Lower lobe of right lung (tissue), 2 donors: Measurements from ENCODE around the gene SFI1. TPM values are rescaled to one million over a fixed set of nuclear protein-coding genes. Genes with fewer than 3 reads are reported as not detected.
"Not testable (repeated sequence)": the region's sequence is repeated elsewhere in the genome, so short reads cannot be mapped to it uniquely, and the experiment has no call there.

Experiments
- ATAC-seq, 2 donors: fragments of 200-7000 bp; cut with Tn5 transposase; one replicate each; pipeline ENCODE4 v1.9.1; 2020 to 2022; ENCODE audit warnings: mild to moderate bottlenecking in 2 of 2, moderate library complexity in 2 of 2
- DNase-seq: peaks from one replicate; pipeline ENCODE4 v3.0.0-alpha.2; 2020
- H3K27ac ChIP-seq: fragments of 200-600 bp; one replicate; pipeline ENCODE4 v1.8.0; 2022
- H3K27me3 ChIP-seq: fragments of 200-600 bp; one replicate; pipeline ENCODE4 v1.8.0; 2022; ENCODE audit warnings: low read depth
- H3K36me3 ChIP-seq: fragments of 200-600 bp; one replicate; pipeline ENCODE4 v1.8.0; 2022; ENCODE audit warnings: mild to moderate bottlenecking
- H3K4me1 ChIP-seq: fragments of 200-600 bp; one replicate; pipeline ENCODE4 v1.8.0; 2022
- H3K4me3 ChIP-seq: fragments of 200-600 bp; one replicate; pipeline ENCODE4 v1.8.0; 2022; ENCODE audit warnings: mild to moderate bottlenecking
- H3K9me3 ChIP-seq: fragments of 200-600 bp; one replicate; pipeline ENCODE4 v1.8.0; 2022
- intact Hi-C: fragments of 100-400 bp; cut with DNase I; formaldehyde crosslinking; loops from one replicate; pipeline ENCODE4 v1.11.0; 2022
- total RNA-seq: library from RNA; stranded (reverse); fragmentation: NEBNext Ultra II Directional; extraction: Animal tissue kit (Norgen Biotek cat#: 25700); gene quantifications from one replicate; pipeline ENCODE4 v1.2.1, GENCODE V29; 2021
- TF ChIP-seq, protein P1 (sequence below): fragments of 200-600 bp; IDR thresholded peaks from one replicate; pipeline ENCODE4 v1.8.0; 2022; ENCODE audit warnings: antibody characterized with exemption, mild to moderate bottlenecking
- donor health status: DM: no; HTN: yes; CAD: no; lungs with severe emphysema.

The SFI1 gene
- total RNA-seq, 1 donor from 2014 or later = 37.5 TPM

- H3K4me3 ChIP-seq = no peak overlapping the region
- DNase-seq = no peak
- H3K36me3 ChIP-seq = peaks cover 51% of the 10 kb centered on the region
- TF ChIP-seq, protein P1, sequence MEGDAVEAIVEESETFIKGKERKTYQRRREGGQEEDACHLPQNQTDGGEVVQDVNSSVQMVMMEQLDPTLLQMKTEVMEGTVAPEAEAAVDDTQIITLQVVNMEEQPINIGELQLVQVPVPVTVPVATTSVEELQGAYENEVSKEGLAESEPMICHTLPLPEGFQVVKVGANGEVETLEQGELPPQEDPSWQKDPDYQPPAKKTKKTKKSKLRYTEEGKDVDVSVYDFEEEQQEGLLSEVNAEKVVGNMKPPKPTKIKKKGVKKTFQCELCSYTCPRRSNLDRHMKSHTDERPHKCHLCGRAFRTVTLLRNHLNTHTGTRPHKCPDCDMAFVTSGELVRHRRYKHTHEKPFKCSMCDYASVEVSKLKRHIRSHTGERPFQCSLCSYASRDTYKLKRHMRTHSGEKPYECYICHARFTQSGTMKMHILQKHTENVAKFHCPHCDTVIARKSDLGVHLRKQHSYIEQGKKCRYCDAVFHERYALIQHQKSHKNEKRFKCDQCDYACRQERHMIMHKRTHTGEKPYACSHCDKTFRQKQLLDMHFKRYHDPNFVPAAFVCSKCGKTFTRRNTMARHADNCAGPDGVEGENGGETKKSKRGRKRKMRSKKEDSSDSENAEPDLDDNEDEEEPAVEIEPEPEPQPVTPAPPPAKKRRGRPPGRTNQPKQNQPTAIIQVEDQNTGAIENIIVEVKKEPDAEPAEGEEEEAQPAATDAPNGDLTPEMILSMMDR = no peak
- H3K4me1 ChIP-seq = peaks cover 13% of the 10 kb centered on the region
- no peaks in the 10 kb centered on the region for H3K9me3 ChIP-seq
- peak overlapping the region; percentile 68 for H3K27ac ChIP-seq
- H3K27me3 ChIP-seq = no peaks in the 10 kb centered on the region
- intact Hi-C loops = no loop called here
- peak; percentile 72 to 77 for ATAC-seq
These were observed 90.0 kb downstream of the SFI1 start for GRCh38 chr22:31586137-31586920.

DNA sequence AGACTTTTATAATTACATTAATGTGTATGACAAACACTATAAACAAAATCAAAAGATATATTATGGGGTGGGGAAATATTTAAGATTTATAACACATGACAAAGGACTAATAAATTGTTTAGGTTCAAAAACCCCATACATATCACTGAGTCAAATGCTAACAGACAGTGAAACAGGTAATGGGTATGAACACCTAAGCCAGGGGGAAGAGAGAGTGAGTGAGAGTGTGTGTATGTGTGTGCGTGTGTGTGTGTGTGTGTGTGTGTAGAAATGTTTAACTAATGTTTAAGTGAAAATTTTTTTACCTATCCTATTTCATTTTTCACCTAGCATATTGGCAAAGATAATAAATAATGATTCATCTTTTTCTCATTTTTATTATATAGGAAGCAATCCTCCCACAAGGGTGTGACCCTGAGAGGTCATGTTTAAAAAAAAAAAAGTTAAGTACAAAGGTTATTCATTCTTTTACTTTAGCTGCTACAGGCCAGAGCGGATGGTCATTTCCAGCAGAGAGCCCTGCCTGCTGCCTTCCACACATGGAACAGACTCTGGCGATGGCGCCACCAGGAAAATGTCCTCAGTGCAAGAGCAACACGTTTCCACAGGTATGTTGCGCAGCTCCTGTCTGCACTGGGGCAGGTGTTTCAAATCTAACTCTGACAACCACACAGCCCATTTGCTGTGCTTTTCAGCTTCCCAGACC is 92.8 kb downstream of the SFI1 start:
- no peaks in the 10 kb centered on the region for H3K9me3 ChIP-seq
- ATAC-seq (no peak), DNase-seq (no peak)
- TF ChIP-seq, protein P1 = no peak
- H3K4me3 ChIP-seq = no peak overlapping the region
- intact Hi-C loops = no loop called here
- no peak overlapping the region for H3K27ac ChIP-seq
- no peaks in the 10 kb centered on the region for H3K27me3 ChIP-seq
- peaks cover 13% of the 10 kb centered on the region for H3K4me1 ChIP-seq
- peaks cover 47% of the 10 kb centered on the region for H3K36me3 ChIP-seq

DNA sequence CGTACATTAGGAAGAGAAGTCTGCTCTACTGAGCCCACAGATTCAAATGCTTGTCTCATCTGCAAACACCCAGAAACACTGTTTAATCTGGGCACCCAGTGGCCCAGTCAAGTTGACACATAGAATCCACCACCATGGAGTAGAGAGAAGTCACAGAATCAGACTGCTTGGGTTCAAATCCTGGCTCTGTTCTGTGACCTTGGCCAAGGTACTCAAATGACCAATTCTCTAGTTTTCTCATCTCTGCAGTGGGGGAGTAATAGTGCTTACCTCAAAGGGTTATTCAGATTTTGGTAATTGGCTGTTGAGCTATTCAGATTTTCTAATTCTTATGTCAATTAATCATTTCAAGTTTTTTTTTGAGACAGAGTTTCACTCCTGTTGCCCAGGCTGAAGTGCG is 93.8 kb downstream of the SFI1 start:
- intact Hi-C loops, H3K4me3 ChIP-seq, H3K27me3 ChIP-seq, H3K27ac ChIP-seq, ATAC-seq, DNase-seq, H3K9me3 ChIP-seq, H3K4me1 ChIP-seq: not testable (repeated sequence)
- H3K36me3 ChIP-seq = peaks cover 37% of the 10 kb centered on the region

DNA sequence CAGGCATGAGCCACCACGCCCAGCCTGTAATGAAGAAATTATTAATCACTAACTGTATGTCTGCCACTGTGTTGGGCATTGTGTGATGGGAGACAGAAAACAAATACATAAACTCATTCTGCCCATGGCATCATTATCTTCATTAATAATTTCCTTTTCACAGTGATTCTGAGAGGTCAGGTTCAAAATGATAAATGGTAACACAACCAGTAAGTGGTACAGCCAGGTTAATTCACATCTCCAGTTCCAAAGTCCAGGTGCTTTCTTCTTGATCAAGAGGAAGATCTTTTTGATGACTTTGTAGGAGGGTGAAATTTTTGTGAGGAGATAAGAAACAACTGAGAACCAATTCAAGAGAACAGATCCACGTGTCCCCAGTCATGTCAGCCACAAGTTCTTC is 98.9 kb downstream of the SFI1 start:
- no peak overlapping the region for H3K27ac ChIP-seq
- no peak for DNase-seq
- H3K36me3 ChIP-seq = no peaks in the 10 kb centered on the region
- H3K4me3 ChIP-seq = no peak overlapping the region
- H3K4me1 ChIP-seq = no peaks in the 10 kb centered on the region
- intact Hi-C loops = no loop called here
- no peaks in the 10 kb centered on the region for H3K27me3 ChIP-seq
- H3K9me3 ChIP-seq = no peaks in the 10 kb centered on the region
- ATAC-seq = no peak
- TF ChIP-seq, protein P1 = no peak

DNA sequence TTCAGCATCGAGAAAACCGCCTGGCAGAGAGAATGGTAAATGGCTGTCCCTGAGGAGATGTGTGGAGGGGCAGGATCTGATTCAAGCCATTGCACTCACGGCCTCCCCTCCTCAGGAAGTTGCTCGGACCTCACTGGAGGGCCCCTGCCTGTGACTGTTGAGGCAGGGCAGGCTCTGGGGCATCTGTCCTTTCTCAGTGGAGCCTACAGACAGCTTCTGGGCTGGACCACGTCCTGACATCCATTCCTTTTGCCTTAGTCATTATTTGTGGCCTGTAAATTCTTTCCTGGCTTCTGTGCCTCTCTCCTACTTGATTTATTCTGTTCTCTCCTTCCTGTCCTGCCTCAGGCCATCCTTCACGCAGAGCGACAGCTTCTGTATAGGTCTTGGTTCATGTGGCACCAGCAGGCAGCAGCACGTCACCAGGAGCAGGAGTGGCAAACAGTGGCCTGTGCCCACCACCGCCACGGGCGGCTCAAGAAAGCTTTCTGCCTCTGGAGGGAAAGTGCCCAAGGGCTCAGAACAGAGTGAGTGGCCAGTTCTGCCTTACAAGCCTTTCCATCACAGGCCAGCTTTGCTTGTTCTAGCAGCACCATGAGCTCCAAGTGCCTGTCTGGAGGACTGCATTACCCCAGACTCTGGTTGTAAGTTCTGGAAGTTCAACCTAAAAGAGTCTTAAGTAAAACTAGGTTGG is 106.1 kb downstream of the SFI1 start:
- peak; percentile 61 to 66 for ATAC-seq
- Histone ChIP-seq H3K4me1 (no peaks in the 10 kb centered on the region), H3K27ac (peak overlapping the region; percentile 58), H3K27me3 (no peaks in the 10 kb centered on the region), H3K9me3 (no peaks in the 10 kb centered on the region), H3K4me3 (no peak overlapping the region), H3K36me3 (peaks cover 36% of the 10 kb centered on the region)
- TF ChIP-seq, protein P1 = no peak
- DNase-seq = no peak
- intact Hi-C loops = no loop called here
